Ectodermal cell (in vitro differentiated cells): ENCODE data around the gene DRC1.

Experiments used
- H3K27ac ChIP-seq: 2 replicates; pipeline ENCODE4 v1.7.0; 2013; ENCODE audit warnings: mild to moderate bottlenecking, low read depth, low read length; ENCODE audit not compliant: insufficient read depth, poor library complexity, severe bottlenecking
- H3K27me3 ChIP-seq: 2 replicates; pipeline ENCODE4 v1.7.0; 2013; ENCODE audit warnings: mild to moderate bottlenecking, low read length; ENCODE audit not compliant: insufficient read depth, control insufficient read depth, poor library complexity, severe bottlenecking
- H3K36me3 ChIP-seq: one replicate; pipeline ENCODE4 v1.7.0; 2013; ENCODE audit warnings: low read length; ENCODE audit not compliant: control insufficient read depth, insufficient read depth
- H3K4me1 ChIP-seq: one replicate; pipeline ENCODE4 v1.7.0; 2013; ENCODE audit warnings: low read length; ENCODE audit not compliant: control insufficient read depth, insufficient read depth
- H3K4me3 ChIP-seq: 2 replicates; pipeline ENCODE4 v1.7.0; 2013; ENCODE audit warnings: low read depth, low read length, control low read depth; ENCODE audit not compliant: insufficient read depth
- H3K9me3 ChIP-seq: 2 replicates; pipeline ENCODE4 v1.7.0; 2013; ENCODE audit warnings: mild to moderate bottlenecking, low read length, moderate library complexity; ENCODE audit not compliant: control insufficient read depth
- WGBS, 2 experiments: methylation state at CpG; one replicate each; pipeline ENCODE4 v1.1.7; 2013; ENCODE audit warnings: missing lambda C conversion rate in 2 of 2; 5-methylcytosine and 5-hydroxymethylcytosine counted together

DRC1 gene

DNA sequence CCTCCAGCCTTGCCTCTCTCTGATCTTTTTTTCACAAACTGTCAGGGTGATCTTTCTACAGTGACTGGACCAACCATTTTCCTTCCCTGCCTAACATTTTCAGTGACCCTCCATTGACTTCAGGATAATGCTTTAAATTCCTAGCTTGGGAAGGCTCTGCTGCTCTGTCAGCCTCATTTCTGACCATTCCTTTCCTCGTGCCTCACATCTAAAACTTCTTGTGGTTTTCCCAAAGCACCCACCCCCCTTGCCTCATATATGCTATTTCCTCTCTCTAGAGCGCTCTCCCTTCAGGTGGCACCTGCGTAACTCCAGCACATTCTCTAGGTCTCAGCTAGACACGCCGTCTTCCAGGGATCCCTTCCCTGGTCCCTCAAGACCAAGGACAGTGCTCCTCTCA lies 37.2 kb downstream of the DRC1 start:
- H3K4me3 ChIP-seq: no peak overlapping the region
- H3K27me3 ChIP-seq: no peaks in the 10 kb centered on the region
- H3K9me3 ChIP-seq: no peaks in the 10 kb centered on the region
- WGBS, 2 experiments: 88 to 90% methylated on average over 5 of the region's 5 CpGs
- no peaks in the 10 kb centered on the region for H3K36me3 ChIP-seq
- H3K4me1 ChIP-seq: no peaks in the 10 kb centered on the region
- H3K27ac ChIP-seq: no peak overlapping the region

DNA sequence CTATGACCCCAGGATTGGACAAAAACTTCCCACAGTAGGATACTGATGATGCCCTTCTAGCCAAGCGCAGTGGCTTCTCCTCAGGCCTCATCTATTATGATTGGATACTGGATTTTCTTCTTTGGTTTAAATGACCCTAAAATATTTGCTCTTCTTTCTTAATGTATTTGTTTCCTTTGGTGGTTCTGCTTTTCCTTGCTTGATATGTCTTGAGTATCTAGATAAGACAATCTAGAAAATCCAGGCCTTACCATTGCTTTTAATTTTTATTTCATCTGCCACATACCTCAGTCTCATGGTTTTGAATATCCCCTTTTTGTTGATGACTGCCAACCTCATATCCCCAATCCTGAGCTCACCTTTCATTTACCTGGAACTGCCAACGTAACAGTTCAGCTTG lies 40.6 kb downstream of the DRC1 start:
- Histone ChIP-seq H3K36me3 (no peaks in the 10 kb centered on the region), H3K4me1 (no peaks in the 10 kb centered on the region), H3K27me3 (no peaks in the 10 kb centered on the region), H3K4me3 (no peak overlapping the region), H3K9me3 (no peaks in the 10 kb centered on the region), H3K27ac (no peak overlapping the region)
- WGBS, 2 experiments: 97 to 99% methylated on average over 2 of the region's 2 CpGs

DNA sequence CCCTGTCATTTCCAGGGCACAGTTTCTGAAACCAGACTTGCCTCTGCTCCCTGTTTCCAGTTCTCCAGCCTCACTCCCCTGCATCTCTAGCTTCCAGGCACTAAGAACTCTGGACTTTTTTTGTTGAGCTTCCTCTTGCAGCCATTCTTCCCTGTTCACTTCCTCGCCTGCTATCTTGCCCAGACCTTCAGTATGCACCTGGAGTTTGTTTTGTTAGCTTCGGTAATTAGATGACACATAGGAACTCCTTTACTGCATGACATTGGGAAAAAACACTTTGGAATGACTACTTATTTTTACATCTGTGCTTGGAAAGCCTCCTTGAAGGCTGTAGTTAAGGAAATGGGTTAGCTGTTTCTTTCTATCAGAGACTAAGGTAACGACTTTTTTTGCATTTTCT lies 41.0 kb downstream of the DRC1 start:
- Histone ChIP-seq H3K36me3 (no peaks in the 10 kb centered on the region), H3K4me1 (no peaks in the 10 kb centered on the region), H3K27me3 (no peaks in the 10 kb centered on the region), H3K4me3 (no peak overlapping the region), H3K9me3 (no peaks in the 10 kb centered on the region), H3K27ac (no peak overlapping the region)
- 91 to 92% methylated on average over 3 of the region's 3 CpGs for WGBS, 2 experiments

DNA sequence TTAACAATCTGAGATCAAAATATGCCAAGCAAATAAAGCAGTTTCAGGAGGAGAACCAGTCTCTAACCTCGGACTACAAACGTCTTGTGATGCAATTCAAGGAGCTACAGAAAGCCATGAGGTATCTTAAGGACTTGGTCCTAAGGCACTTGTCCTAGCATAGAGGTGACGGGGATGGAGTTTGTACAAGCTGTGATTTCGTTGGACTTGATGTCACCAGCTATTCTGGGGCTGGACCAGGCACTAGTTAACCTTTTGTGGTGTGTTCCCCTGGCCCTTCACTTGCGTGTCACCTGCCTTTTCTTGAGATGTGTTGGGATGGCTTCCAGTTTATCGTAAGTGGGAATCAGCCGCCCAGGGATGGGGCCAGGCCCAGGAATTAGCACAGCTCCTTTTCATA lies 42.5 kb downstream of the DRC1 start:
- no peaks in the 10 kb centered on the region for H3K36me3 ChIP-seq
- no peaks in the 10 kb centered on the region for H3K9me3 ChIP-seq
- H3K27ac ChIP-seq: no peak overlapping the region
- no peaks in the 10 kb centered on the region for H3K27me3 ChIP-seq
- H3K4me3 ChIP-seq: no peak overlapping the region
- H3K4me1 ChIP-seq: no peaks in the 10 kb centered on the region
- WGBS, 2 experiments: 91 to 97% methylated on average over 7 of the region's 7 CpGs

DNA sequence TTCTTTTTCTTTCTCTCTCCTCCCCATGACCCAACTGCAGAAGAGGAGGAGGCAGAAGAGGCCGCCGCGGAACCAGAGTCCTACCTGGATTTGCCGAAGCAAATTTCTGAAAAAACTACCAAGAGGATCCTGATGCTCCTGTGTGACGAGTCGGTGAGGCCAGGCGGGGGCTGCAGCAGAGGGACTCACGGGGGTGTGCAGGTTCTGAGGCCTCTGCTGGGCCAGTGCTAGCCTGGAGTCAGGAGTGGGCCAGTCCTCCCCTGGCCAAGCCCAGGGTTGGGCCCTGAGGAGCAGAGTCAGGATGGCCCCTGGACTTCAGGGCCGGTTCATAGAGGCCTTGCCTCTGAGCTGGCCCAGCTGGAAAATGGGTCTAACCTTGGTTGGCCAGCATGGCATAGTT lies 46.9 kb downstream of the DRC1 start:
- Histone ChIP-seq H3K4me1 (no peaks in the 10 kb centered on the region), H3K9me3 (no peaks in the 10 kb centered on the region), H3K27ac (no peak overlapping the region), H3K36me3 (no peaks in the 10 kb centered on the region), H3K4me3 (no peak overlapping the region), H3K27me3 (no peaks in the 10 kb centered on the region)
- 91 to 94% methylated on average over 9 of the region's 9 CpGs for WGBS, 2 experiments

DNA sequence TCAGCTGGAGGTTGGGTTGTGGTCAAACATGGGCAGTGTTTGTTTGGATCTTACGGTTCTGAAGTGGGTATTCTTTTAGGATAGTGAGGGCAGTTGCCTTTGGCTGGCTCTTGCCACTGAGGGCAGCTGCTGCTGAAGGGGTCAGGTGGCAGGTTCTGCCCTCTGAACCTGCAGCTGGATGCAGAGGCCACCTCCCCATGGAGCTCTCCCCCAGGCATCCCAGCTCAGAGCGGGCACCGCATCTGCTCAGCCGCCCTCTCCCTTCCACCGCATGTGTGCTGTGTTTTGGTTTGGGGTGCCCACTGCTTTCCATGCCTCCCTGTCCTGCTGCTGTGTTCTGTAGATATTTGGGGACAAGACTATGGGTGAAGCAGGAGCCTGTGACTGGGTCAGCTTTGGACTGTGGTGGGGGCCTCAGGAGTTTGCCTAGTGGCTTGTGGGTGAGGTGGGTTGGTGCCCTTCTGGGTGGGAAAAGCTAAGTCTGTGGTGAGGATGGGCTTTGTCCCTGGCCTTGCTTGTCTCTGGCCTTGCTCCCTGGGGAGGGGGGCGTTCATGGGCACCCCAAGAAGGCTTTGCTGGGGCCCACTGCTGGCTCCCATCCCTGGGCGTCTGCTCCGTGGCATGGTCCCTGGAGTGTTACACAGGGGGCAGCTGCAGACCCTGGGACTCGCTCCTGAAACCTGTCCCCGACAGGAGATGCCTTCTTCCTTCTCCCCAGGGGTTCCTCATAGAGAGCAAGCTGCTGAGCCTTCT lies 47.7 kb downstream of the DRC1 start:
- no peak overlapping the region for H3K27ac ChIP-seq
- H3K9me3 ChIP-seq: no peaks in the 10 kb centered on the region
- H3K27me3 ChIP-seq: no peaks in the 10 kb centered on the region
- WGBS, 2 experiments: 90 to 94% methylated on average over 10 of the region's 10 CpGs
- H3K36me3 ChIP-seq: no peaks in the 10 kb centered on the region
- no peaks in the 10 kb centered on the region for H3K4me1 ChIP-seq
- H3K4me3 ChIP-seq: no peak overlapping the region

DNA sequence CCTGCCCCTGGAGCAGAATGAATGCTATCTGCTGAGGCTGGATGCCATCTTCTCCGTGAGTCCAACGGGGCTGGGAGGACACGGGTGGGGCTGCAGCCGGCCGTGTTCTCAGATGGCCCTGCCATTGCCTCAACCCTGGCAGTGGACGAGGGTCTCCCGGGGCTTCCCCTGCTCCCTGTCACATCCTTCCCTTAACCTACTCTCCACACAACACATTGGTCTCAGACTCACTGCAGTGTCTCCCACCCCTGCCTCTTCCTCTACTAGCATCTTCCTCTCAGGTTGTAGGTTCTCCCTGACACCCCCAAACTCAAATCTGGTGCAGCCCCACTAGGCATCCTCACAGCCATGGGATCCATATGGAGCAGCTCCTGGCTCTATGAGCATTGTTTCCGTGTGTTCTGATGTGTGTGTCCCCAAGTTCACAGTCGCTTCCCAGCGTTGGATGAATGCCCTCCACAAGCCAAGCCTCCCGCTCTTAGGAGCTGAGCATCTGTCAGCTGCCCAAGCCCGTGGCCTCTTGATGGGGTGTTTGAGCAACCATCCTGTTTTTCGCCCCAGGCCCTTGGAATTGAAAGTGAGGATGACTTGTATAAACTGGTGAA lies 48.4 kb downstream of the DRC1 start:
- Histone ChIP-seq H3K4me1 (peaks cover under 1% of the 10 kb centered on the region), H3K27ac (no peak overlapping the region), H3K36me3 (no peaks in the 10 kb centered on the region), H3K27me3 (no peaks in the 10 kb centered on the region), H3K9me3 (no peaks in the 10 kb centered on the region), H3K4me3 (no peak overlapping the region)
- WGBS, 2 experiments: 93 to 94% methylated on average over 13 of the region's 13 CpGs

DNA sequence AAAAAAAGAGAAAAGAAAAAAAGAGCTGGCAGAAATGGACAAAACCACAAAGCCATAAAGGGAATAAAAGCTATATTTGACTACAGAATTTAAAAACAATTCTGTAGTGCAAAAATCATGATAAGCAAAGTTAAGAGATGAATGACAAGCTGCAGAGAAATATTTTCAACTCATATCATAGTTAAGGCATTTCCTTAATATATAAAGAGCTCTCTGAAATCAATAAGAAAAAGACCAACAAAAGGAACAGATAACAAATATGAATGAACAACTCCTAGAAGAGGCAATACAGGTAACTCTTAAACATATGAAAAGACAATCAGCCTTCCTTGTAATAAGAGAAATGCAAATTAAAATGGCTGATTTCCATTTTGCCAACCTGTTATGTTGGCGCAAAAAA lies 50.0 kb downstream of the DRC1 start:
- H3K9me3 ChIP-seq: no peaks in the 10 kb centered on the region
- 93 to 100% methylated on average over 1 of the region's 1 CpG for WGBS, 2 experiments
- H3K27me3 ChIP-seq: no peaks in the 10 kb centered on the region
- no peak overlapping the region for H3K27ac ChIP-seq
- H3K36me3 ChIP-seq: no peaks in the 10 kb centered on the region
- peaks cover 11% of the 10 kb centered on the region for H3K4me1 ChIP-seq
- H3K4me3 ChIP-seq: no peak overlapping the region

DNA sequence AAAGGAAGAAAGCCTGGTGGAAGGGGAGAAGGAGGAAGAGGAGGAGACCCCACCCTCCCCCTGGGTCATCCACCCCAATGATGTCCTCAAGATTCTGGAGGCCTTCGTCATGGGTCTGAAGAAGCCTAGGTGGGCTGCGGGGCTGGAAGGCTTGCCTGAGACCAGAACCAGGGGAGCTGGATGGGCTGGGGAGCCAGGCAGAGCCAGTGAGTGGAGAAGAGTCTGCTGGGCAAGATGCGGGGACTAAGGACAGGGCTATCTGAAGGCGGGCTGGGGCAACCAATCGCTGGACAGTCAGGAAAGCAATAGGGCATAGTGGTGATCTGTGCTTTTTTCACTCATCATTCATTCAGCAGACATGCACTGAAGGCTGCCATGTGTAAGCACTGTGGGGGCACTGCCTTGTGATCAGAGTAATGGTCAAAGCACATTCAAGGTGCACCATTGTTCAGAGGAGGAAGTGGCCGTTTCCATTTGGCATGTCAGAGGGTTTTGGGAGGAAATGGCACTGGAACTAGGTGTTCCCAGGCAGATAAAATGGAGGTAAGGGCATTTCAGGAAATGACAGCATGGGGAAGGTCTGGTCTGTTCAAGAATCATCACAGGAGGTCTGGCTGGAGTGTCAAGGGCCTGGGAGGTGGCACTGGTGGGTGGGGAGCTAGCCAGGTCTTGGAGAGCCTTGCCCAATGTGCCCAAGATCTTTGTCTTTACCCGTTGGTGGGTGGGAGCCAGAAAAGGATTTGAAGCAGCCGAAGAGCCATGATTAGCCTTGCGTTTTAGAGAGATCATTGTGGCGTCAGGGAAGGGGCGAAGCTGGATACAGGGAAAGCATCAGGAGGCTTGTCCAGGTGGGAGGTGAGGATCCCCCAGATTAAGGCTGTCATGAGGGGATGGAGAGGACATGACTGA lies 52.0 kb downstream of the DRC1 start:
- H3K4me1 ChIP-seq: peaks cover 22% of the 10 kb centered on the region
- no peaks in the 10 kb centered on the region for H3K9me3 ChIP-seq
- no peak overlapping the region for H3K4me3 ChIP-seq
- H3K27ac ChIP-seq: no peak overlapping the region
- no peaks in the 10 kb centered on the region for H3K36me3 ChIP-seq
- 88 to 89% methylated on average over 11 of the region's 11 CpGs for WGBS, 2 experiments
- no peaks in the 10 kb centered on the region for H3K27me3 ChIP-seq

DNA sequence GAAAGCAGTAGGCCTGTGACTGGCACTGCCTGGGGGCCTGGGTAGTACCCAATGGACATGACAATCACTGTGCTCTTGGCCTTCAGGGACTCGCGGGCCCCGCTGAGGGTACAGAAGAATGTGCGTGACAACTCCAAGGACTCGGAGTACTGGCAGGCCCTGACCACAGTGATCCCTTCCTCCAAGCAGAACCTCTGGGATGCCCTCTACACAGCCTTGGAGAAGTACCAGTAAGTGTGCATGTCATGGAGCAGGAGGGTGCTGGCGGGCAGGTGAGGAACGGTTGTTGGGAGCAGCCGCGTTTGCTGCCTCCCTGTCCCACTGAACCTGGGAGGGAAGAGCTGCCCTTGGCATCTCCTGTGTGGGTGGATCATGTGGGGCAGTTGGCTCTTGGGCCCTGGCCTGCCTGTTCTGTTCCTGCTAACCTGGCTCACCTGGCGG lies 52.9 kb downstream of the DRC1 start:
- Histone ChIP-seq H3K27me3 (no peaks in the 10 kb centered on the region), H3K4me1 (peaks cover 22% of the 10 kb centered on the region), H3K4me3 (no peak overlapping the region), H3K27ac (no peak overlapping the region), H3K9me3 (no peaks in the 10 kb centered on the region), H3K36me3 (no peaks in the 10 kb centered on the region)
- WGBS, 2 experiments: 96 to 97% methylated on average over 10 of the region's 10 CpGs
